Daoy (cell line): ENCODE measurements around the gene CIRBP. TPM values are rescaled to one million over a fixed set of nuclear protein-coding genes. Genes with fewer than 3 reads are reported as not detected.

Experiments
- DNase-seq: peaks from one replicate; pipeline ENCODE4 v3.0.0-alpha.2; 2015; ENCODE audit warnings: low read depth
- total RNA-seq: library from RNA; depleted of rRNA; stranded (reverse); fragments of >200 nt; shearing (Covaris generic); gene quantifications from 2 replicates; pipeline ENCODE4 v1.2.3, GENCODE V29; 2014

CIRBP gene
- total RNA-seq, 1 experiment from 2014 or later: 288 TPM

GRCh38 chr19:1267477-1268225, 1.5 kb upstream of the CIRBP start:
- no peak for DNase-seq

DNA sequence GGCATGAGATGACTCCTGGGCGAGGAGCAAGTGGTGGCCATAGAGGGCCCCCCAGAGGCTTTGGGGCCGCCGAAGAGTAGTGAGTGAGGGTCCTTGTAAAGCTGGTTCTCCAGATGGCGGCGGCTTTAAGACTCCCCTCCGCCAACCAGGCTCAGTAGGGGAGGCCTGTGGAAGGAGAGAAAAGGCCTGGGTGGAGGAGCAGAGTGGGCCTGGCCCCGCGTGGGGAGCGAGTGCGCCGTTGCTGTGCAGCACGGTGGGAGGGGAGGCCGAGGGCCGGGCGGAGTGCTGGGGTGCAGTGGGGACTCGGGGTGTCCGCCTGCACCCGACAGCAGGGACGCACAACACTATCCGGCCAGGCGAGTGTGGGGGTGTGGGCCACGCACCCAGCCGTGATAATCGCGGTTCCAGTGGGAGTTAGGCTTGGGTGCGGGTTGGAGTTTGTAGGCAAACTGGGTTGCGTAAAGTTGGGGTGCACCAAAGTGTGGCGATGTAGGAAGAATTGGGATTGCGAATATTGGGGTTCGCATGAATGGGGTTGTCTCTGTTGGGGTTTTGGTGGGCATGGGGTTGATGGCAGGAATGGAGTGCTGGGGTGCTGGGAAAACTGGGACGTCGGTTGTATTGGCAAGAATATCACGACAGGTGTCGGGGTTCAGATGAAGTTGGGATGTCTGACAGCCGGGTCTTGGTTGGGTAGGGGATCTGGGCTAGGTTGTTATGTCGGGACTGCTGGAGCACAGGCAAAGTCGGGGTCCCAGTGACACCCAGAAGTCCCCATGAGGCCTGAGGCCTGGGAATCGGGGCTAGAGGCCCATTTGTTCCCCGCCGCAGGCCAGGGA, 687 bp upstream of the CIRBP start:
- no peak for DNase-seq

GRCh38 chr19:1269478-1270212, 513 bp downstream of the CIRBP start:
- peak; percentile 94 for DNase-seq

DNA sequence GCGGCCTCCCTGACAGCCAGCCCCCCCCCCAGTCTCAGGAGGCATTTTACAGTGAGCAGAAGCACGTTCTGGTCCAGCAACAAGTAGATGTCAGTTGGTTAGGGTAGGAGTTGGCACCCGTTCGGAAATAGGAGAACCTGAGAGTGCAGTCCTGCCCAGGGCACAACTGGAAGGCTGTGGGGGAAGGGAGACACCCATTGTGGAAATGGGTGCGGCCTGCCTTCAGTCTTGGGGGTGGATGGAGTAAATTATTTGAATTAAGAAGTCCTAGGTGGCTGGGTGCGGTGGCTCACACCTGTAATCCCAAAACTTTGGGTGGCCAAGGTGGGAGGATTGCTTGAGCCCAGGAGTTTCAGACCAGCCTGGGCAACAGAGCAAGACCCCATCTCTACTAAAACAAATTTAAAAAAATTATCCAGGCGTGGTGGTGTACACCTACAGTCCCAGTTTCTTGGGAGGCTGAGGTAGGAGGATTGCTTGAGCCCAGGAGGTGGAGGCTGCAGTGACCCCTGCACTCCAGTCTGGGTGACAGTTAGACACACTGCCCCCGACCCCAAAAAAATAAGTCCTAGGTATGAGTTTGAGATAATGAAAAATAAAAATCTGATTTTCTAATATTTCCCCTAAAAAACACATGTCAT, 1.2 kb downstream of the CIRBP start:
- DNase-seq: no peak

DNA sequence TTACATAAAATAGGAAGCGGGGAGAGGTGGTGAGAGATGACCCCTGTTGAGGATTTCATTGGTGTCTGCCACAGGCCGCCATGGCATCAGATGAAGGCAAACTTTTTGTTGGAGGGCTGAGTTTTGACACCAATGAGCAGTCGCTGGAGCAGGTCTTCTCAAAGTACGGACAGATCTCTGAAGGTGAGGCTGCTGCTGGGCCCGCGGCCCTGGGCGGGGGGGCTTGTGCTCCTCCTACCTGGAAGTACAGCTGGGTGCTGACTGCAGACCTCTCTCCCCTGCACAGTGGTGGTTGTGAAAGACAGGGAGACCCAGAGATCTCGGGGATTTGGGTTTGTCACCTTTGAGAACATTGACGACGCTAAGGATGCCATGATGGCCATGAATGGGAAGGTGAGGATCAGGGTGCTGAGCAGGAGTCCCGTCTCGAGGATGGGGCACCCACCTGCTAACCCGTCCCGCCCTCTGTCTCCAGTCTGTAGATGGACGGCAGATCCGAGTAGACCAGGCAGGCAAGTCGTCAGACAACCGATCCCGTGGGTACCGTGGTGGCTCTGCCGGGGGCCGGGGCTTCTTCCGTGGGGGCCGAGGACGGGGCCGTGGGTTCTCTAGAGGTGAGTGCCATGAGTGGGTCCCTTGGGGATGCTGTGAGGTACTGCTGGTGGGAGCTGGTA, 1.9 kb downstream of the CIRBP start:
- no peak for DNase-seq

GRCh38 chr19:1271528-1272422, 2.6 kb downstream of the CIRBP start:
- no peak for DNase-seq

DNA sequence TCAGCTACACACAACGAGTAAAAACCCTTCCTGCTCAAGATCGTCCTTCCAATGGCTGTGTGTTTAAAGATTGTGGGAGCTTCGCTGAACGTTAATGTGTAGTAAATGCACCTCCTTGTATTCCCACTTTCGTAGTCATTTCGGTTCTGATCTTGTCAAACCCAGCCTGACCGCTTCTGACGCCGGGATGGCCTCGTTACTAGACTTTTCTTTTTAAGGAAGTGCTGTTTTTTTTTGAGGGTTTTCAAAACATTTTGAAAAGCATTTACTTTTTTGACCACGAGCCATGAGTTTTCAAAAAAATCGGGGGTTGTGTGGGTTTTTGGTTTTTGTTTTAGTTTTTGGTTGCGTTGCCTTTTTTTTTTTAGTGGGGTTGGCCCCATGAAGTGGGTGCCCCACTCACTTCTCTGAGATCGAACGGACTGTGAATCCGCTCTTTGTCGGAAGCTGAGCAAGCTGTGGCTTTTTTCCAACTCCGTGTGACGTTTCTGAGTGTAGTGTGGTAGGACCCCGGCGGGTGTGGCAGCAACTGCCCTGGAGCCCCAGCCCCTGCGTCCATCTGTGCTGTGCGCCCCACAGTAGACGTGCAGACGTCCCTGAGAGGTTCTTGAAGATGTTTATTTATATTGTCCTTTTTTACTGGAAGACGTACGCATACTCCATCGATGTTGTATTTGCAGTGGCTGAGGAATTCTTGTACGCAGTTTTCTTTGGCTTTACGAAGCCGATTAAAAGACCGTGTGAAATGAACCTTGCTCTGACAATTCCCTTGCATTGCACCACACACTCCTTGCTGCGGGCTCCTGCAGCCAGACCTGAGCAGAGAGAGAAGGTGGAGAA, 3.5 kb downstream of the CIRBP start:
- DNase-seq: no peak

GRCh38 chr19:1273263-1274041, 4.3 kb downstream of the CIRBP start:
- no peak for DNase-seq

GRCh38 chr19:1274081-1274851, 5.1 kb downstream of the CIRBP start:
- DNase-seq: no peak

GRCh38 chr19:1274852-1275259, 5.7 kb downstream of the CIRBP start:
- no peak for DNase-seq

DNA sequence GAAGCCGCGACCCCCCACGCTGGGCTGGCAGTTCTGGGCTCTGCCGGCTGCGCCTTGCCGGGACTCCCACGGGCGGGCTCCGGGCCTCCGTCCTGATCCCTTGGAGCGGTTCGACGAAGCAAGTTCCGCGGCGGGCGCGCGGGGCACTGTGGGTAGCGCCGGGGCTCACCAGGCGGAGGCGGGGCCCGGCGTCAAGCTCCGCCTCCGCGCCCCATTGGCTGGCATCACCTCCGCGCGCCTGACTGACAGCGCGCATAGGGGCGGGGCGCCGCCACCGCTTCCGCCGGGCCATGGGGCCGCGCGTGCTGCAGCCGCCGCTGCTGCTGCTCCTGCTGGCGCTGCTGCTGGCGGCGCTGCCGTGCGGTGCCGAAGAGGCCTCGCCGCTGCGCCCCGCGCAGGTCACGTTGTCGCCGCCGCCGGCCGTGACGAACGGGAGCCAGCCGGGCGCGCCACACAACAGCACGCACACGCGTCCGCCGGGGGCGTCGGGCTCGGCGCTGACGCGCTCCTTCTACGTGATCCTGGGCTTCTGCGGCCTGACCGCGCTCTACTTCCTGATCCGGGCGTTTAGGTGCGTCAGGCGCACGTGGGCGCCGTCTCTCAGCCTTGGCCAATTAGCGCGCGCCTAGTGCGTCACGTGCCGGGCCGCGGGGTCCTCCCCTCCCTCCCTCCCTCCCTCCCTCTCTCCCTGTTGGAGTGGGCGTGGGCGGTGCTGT, 6.3 kb downstream of the CIRBP start, which contains the start of gene FAM174C:
TSS of gene FAM174C (plus strand) at position 271 of the 716 bp plus-strand sequence. CDS start at position 291, 20 bp downstream.
- DNase-seq: peak; percentile 99

GRCh38 chr19:1275976-1276627, 7.0 kb downstream of the CIRBP start:
- DNase-seq: no peak

GRCh38 chr19:1276628-1277022, 7.5 kb downstream of the CIRBP start:
- peak; percentile 45 for DNase-seq

DNA sequence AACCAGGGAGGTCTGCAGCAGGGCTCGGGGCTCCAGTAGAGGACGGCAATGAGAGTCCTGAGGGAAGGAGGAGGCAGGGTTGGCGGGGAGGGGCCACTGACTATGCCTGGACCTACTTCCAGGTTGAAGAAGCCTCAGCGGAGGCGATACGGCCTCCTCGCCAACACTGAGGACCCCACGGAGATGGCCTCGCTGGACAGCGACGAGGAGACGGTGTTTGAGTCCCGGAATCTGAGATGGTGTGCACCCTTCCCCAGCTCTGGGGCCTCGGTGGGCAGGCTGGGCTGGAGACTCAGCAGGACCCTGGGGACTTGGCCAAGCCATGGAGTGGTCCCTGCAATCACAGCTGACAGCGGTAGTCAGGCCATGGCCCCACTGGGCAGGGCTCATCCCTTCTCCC, 7.9 kb downstream of the CIRBP start:
- no peak for DNase-seq

DNA sequence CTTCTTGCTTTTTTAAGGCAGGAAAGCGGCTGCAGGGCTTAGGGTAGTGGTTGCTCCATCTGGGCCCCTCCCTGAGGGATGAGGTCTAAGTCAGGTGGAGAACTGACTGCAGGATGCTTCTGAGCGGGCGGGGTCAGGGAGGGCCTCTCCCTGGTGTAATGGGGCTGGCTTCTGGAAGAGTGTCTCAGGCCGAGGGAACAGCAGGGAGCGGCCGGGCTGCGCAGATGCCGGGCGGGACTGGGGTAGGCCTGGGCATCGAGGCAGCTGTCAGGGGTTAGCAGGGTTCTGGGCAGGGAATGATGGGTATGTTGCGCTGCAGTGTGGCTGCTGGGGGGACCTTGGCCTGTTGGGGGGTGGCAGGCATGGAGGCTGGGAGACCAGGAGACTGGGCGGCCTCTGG, 8.9 kb downstream of the CIRBP start:
- no peak for DNase-seq
